Colonic mucosa (tissue), 4 donors: ENCODE measurements around the gene ITPRIPL2. TPM values are rescaled to one million over a fixed set of nuclear protein-coding genes. Genes with fewer than 3 reads are reported as not detected.
A peak's percentile ranks its signal among the peaks of the same experiment; 100 is the strongest.

Experiments
- DNase-seq: peaks from one replicate; pipeline ENCODE4 v3.0.0-alpha.2; 2020
- H3K27ac ChIP-seq: fragments of 200-600 bp; one replicate; pipeline ENCODE4 v1.8.0; 2021
- H3K27me3 ChIP-seq: fragments of 200-600 bp; one replicate; pipeline ENCODE4 v1.8.0; 2021
- H3K36me3 ChIP-seq: fragments of 200-600 bp; one replicate; pipeline ENCODE4 v1.8.0; 2021
- H3K4me1 ChIP-seq: fragments of 200-600 bp; one replicate; pipeline ENCODE4 v1.8.0; 2021; ENCODE audit warnings: mild to moderate bottlenecking
- H3K4me3 ChIP-seq: fragments of 200-600 bp; one replicate; pipeline ENCODE4 v1.8.0; 2021
- H3K9ac ChIP-seq, 2 donors: one replicate each; pipeline ENCODE4 v1.7.0; 2013; ENCODE audit warnings: control low read depth in 2 of 2, low read depth in 2 of 2, low read length in 2 of 2
- H3K9me3 ChIP-seq: fragments of 200-600 bp; one replicate; pipeline ENCODE4 v1.8.0; 2021
- intact Hi-C: fragments of 100-400 bp; cut with DNase I; formaldehyde crosslinking; loops from one replicate; pipeline ENCODE4 v1.14.1; 2022
- total RNA-seq, 2 donors: library from RNA; stranded (reverse); fragmentation: NEBNext Ultra II Directional in 1 of 2; extraction: Animal tissue kit (Norgen Biotek cat#: 25700) in 1 of 2; gene quantifications; one replicate each; pipeline ENCODE4 v1.2.1, GENCODE V29; 2021
- TF ChIP-seq, protein P1 (sequence below): fragments of 200-600 bp; IDR thresholded peaks from one replicate; pipeline ENCODE4 v1.8.0; 2022; ENCODE audit warnings: antibody characterized with exemption, mild to moderate bottlenecking
- donor health status: healthy.
- donor health status: DM: no; HTN: no; CAD: no.
- donor health status: DM: no; HTN: no; CAD: no.

The ITPRIPL2 gene
- total RNA-seq, 2 donors from 2014 or later: 34.9 to 36.2 TPM

DNA sequence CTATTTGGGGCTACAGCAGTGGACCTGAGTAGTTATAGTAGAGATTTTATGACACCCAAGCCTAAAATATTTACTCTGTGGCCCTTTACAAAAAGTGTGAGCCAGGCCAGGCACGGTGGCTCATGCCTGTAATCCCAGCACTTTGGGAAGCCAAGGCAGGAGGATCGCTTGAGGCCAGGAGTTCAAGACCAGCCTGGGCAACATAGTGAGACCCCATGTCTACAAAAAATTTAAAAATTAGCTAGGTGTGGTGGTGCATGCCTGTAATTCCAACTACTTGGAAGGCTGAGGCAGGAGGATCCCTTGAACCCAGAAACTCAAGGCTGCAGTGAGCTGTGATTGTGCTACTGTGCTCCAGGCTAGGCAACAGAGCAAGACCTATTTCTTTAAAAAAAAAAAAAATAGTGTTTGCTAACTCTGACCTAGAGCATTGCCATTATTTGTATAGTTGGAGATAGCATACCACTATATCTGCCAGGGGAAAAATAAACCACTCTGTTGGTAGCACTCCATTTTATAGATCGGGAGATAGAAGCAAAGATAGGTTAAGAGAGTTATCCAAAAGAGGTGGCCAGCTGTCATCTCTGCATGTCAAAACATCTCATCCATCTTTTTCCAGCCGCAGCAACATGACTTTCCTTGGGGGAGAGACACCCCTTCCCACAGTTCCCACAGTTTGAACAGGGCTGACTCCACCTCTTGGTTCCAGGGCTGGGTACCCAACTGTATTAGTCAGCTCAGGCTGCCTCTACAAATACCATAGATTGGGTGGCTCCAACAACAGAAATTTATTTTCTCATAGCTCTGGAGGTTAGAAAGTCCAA lies 3.0 kb upstream of the ITPRIPL2 start:
- H3K27ac ChIP-seq: no peak overlapping the region
- no peaks in the 10 kb centered on the region for H3K27me3 ChIP-seq
- H3K9me3 ChIP-seq: no peaks in the 10 kb centered on the region
- H3K4me3 ChIP-seq: no peak overlapping the region
- intact Hi-C loops: no loop called here
- no peak overlapping the region for H3K9ac ChIP-seq
- TF ChIP-seq, protein P1, sequence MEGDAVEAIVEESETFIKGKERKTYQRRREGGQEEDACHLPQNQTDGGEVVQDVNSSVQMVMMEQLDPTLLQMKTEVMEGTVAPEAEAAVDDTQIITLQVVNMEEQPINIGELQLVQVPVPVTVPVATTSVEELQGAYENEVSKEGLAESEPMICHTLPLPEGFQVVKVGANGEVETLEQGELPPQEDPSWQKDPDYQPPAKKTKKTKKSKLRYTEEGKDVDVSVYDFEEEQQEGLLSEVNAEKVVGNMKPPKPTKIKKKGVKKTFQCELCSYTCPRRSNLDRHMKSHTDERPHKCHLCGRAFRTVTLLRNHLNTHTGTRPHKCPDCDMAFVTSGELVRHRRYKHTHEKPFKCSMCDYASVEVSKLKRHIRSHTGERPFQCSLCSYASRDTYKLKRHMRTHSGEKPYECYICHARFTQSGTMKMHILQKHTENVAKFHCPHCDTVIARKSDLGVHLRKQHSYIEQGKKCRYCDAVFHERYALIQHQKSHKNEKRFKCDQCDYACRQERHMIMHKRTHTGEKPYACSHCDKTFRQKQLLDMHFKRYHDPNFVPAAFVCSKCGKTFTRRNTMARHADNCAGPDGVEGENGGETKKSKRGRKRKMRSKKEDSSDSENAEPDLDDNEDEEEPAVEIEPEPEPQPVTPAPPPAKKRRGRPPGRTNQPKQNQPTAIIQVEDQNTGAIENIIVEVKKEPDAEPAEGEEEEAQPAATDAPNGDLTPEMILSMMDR: no peak
- no peaks in the 10 kb centered on the region for H3K36me3 ChIP-seq
- no peak for DNase-seq
- peaks cover 10% of the 10 kb centered on the region for H3K4me1 ChIP-seq

DNA sequence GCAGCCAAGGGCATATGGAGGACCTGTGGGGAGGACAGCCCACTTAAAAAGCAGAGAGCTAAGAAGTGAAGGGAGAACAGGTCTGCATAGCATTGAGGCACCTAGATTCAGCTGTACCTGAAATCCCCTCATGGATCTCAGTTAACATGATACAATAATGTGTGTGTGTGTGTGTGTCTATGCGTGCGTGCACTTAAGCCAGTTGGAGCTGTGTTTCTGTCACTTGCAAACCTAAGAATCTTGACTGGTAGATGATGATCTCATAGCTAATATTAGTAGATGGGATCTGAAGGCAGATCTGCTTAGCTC lies 1.7 kb upstream of the ITPRIPL2 start:
- Histone ChIP-seq H3K4me3 (no peak overlapping the region), H3K27me3 (no peaks in the 10 kb centered on the region), H3K9me3 (no peaks in the 10 kb centered on the region), H3K4me1 (peaks cover 12% of the 10 kb centered on the region), H3K27ac (no peak overlapping the region), H3K36me3 (no peaks in the 10 kb centered on the region), H3K9ac (no peak overlapping the region)
- TF ChIP-seq, protein P1: no peak
- DNase-seq: no peak
- intact Hi-C loops: no loop called here

DNA sequence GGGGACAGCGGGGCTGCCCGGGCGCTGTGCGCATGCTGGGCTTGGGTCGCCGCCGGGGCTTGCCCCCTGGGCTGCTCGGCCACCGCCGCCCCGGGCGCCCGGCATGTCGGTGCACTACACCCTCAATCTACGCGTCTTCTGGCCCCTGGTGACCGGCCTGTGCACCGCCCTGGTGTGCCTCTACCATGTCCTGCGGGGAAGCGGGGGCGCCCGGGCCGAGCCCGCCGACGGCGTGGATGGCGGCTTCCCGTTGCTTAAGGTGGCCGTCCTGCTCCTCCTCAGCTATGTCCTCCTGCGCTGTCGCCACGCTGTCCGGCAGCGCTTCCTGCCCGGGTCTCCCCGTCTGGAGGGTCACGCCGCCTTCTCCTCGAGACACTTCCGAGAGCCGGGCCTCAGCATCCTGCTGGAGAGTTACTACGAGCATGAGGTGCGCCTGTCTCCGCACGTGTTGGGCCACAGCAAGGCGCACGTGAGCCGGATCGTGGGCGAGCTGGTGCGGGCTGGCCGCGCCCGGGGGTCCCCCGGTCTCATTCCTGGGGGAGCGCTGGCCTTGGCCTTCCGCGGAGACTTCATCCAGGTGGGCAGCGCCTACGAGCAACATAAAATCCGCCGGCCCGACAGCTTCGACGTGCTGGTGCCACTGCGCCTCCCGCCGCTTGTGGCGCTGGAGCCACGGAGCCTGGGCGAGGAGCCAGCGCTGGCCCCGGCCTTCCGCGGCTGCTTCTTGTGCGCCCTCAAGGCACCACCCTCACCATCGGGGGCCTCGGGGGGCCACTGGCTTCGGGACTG lies 789 bp downstream of the ITPRIPL2 start:
- H3K27me3 ChIP-seq: no peaks in the 10 kb centered on the region
- TF ChIP-seq, protein P1: no peak
- H3K9ac ChIP-seq: peak overlapping the region; percentile 74 to 96
- peak overlapping the region; percentile 94 for H3K27ac ChIP-seq
- DNase-seq: peak; percentile 72
- H3K36me3 ChIP-seq: no peaks in the 10 kb centered on the region
- no peaks in the 10 kb centered on the region for H3K9me3 ChIP-seq
- peaks cover 21% of the 10 kb centered on the region for H3K4me1 ChIP-seq
- H3K4me3 ChIP-seq: peak overlapping the region; percentile 79
- intact Hi-C loops: no loop called here

DNA sequence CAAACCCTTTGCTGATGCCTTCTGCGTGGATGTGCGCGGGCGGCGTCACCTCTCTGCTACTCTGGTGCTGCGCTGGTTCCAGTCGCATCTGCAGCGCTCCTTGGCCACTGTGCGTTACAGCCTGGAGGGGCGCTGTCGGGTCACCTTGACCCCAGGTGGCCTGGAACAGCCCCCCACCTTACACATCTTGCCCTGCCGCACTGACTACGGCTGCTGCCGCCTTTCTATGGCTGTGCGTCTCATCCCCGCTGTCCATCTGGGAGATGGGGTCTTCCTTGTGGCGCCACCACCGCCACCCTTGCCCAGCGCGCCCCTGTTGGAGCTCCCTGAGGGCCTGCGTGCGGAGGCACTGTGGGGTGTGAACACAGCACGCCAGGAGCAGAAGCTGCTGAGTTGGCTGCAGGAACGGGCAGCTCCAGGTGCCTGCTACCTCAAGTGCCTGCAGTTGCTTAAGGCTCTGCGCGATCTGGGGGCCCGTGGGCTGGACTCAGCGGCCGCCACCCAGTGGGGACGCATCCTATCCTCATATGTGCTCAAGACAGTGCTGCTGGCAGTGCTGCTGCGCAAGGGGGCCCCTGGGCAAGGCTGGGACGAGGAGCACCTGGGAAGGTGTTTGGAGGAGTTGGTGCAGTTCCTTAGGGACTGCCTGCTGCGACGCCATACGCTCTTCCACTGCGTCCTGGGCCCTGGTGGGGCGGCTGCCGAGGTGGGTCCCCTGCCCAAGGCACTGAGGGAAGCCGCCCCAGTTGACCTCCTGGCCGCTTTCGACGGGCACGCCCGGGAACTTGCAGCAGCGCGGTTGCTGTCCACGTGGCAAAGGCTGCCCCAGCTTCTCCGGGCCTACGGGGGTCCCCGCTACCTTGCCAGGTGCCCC lies 1.6 kb downstream of the ITPRIPL2 start:
- peak overlapping the region; percentile 79 for H3K4me3 ChIP-seq
- TF ChIP-seq, protein P1: no peak
- peak overlapping the region; percentile 94 for H3K27ac ChIP-seq
- intact Hi-C loops: no loop called here
- DNase-seq: no peak
- no peaks in the 10 kb centered on the region for H3K9me3 ChIP-seq
- no peaks in the 10 kb centered on the region for H3K36me3 ChIP-seq
- H3K27me3 ChIP-seq: no peaks in the 10 kb centered on the region
- H3K9ac ChIP-seq: peak overlapping the region; percentile 38 to 74
- H3K4me1 ChIP-seq: peaks cover 21% of the 10 kb centered on the region
